GM19099 (cell line): ENCODE measurements around the gene ID1.

Source experiments
- POLR2A ChIP-seq: IDR thresholded peaks from 3 replicates; pipeline ENCODE4 v1.6.1; 2011; ENCODE audit warnings: low read depth; ENCODE audit not compliant: insufficient read length; ENCODE audit errors: extremely low read depth

ID1 gene

GRCh38 chr20:31593221-31594001, 11.7 kb upstream of the ID1 start:
- no peak for TF ChIP-seq POLR2A

- TF ChIP-seq POLR2A, result no peak
Measured at GRCh38 chr20:31594002-31594557, 11.0 kb upstream of the ID1 start.

GRCh38 chr20:31594558-31595379, 10.3 kb upstream of the ID1 start:
- no peak for TF ChIP-seq POLR2A

DNA sequence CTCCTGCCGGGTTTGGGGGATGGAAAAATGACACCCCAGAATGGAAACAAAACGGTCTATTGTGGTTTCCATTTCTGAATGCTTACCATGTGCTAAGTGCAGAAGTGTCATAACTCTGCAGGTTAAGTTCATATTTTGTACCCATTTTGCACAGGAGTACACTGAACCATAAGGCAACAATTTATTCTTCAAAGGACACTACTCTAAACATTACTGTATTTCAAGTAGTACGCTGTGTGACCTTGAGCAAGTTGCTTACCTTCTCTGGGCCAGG, 9.8 kb upstream of the ID1 start:
- TF ChIP-seq POLR2A, result no peak

DNA sequence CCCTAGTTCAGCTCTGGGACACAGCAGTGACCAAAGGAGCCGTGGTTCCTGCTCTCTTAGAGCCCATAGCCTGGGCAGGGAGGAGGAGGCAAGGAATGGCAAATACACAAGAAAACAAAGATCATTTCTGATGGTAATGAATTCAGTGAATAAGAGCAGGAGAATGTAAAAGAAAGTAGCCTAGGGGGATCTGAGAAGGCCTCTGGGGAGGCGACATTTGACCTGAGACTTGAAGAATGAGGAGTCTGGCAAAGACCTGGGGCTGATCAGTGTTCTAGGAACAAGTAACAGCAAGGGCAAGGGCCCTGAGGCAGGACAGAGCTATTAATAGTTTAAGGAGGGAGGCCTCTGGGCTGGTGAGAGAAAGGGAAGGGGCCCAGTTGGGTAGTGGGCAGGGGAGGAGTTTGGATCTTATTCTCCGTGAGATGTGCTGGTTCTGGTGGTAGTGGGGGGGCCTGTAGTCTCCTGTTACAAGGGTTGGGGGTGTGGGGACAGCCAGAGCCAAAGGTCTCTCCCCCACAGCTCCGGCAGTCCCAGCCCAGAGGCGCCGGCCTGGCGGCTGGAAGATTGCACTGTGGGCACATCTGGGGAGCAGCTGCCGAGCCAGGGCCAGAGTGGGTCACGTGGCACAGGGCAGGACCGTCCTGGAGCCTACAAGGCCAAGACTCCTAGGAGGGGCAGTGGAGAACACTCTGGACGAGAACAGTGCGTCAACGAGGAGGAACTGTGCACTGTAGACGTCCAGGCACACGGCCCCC, 9.3 kb upstream of the ID1 start:
- TF ChIP-seq POLR2A, result no peak

GRCh38 chr20:31596831-31597480, 8.1 kb upstream of the ID1 start:
- no peak for TF ChIP-seq POLR2A

- no peak for TF ChIP-seq POLR2A
Measured at GRCh38 chr20:31597481-31597855, 7.6 kb upstream of the ID1 start.

GRCh38 chr20:31602431-31602778, 2.7 kb upstream of the ID1 start:
- TF ChIP-seq POLR2A, result no peak

DNA sequence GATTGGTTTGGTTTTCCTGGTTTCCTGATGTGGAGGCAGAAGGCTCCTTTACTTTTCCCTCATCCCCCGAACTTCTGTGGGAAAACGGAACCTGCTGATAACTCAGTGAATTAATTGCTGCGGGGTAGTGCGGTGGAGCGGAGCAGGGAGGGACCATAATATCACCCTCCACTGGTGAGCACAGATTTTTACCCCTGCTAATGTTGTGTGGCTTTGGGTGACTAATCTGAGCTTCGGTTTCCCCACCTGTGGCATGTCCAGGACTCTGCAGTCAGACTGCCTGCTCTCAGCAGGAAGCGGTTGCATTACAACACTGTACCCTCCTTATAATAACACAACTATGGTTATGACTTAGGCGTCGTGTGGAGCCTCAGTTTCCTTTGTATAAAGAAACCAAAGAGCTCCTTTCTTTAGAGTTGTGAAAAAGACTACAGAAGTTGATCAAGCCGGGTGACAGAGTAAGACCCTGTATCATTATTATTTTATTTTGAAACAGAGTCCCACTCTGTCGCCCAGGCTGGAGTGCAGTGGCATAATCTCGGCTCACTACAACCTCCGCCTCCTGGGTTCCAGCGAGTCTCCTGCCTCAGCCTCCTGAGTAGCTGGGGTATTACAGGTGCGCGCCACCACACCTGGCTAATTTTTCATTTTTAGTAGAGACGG, 2.2 kb upstream of the ID1 start:
- no peak for TF ChIP-seq POLR2A

DNA sequence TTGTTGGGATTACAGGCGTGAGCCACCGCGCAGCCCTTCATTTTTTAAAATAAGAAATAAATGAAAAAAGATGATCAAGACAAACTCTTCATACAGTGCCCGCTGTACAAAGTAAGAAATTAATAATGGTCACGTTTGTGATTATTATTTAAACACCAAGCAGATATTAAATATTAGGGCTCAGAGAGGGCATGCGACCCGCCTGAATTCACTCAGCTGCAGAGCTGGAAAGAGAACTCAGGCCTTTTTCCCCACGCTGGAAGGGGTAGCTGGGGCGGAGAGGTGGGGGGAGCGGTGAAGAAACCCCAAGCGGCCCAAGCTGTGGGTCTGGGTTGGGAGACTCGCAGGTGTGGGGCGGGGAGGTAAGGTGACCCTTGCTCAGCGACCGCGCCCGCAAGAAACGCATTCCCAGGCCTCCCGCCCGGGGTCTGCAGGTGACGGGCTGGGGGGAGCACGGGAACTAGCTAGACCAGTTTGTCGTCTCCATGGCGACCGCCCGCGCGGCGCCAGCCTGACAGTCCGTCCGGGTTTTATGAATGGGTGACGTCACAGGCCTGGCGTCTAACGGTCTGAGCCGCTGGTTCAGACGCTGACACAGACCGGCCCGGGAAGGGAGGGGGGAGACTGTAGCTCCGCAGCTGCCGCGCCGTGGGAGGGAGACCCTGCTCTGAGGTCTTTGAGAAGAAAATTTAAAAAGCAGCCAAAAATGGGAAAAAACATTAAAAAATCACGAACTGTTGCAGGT, 1.1 kb upstream of the ID1 start:
- TF ChIP-seq POLR2A, result no peak

DNA sequence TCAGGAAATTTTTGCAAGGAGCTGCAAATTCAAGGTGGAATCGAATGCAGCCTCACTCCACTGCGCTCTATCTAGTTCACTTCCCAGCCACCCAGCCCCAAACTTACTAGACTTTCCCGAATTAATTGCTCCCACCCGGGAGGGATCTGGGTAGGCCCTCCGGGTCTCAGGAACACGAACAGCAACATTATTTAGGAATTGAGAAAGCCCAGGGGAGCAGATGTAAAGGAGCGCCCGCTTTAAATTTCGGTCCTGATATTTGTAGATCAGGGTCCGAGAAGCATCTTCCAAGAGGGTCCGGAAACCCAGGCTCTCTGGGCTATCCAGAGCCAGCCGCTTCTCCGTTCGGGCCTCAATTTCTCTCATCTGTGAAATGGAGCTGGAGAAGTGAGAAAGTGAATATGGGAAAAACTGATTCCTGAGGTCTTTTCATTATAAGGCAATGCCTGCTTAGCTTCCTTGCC, 490 bp upstream of the ID1 start:
- TF ChIP-seq POLR2A, result no peak

GRCh38 chr20:31605902-31606803, 1.1 kb downstream of the ID1 start:
- TF ChIP-seq POLR2A, result no peak
